Measurements from ENCODE around the gene GPR155. TPM values are rescaled to one million over a fixed set of nuclear protein-coding genes. Genes with fewer than 3 reads are reported as not detected.
"Not testable (repeated sequence)": the region's sequence is repeated elsewhere in the genome, so short reads cannot be mapped to it uniquely, and the experiment has no call there.

GPR155 gene
- total and polyA plus RNA-seq, 10 donors = 0.80 to 15.5 (median 10.3) TPM

DNA sequence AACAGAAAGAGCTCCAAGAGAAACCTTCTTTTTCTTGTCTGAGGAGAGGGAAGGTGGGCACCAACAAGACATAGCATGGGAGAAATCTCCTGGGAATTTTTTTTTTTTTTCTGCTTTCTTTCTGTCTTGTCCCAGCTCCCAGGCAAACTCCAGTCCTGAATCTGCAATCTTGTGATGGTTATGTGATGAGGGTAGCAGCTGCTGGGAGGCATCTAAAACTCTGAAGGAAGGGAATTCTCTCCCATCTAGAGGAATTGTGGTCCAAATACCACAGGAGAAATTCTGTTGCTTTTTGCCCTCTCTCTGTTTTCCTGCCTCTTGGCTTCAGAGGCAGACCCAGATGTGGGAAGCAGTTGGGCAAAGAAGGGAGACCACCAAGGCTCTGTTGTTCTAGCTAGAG lies 74.6 kb downstream of the GPR155 start:
- H3K9me3 ChIP-seq = no peaks in the 10 kb centered on the region
- H3K27ac ChIP-seq = no peak overlapping the region
- no peaks in the 10 kb centered on the region for H3K4me1 ChIP-seq
- no peak overlapping the region for H3K4me3 ChIP-seq
- no peaks in the 10 kb centered on the region for H3K27me3 ChIP-seq (replicated peaks in 1 of 7)
- TF ChIP-seq POLR2A (IDR thresholded peaks at IDR 0.05) (no peak), POLR2AphosphoS5 (IDR thresholded peaks at IDR 0.05) (no peak)
- TF ChIP-seq, protein P1, sequence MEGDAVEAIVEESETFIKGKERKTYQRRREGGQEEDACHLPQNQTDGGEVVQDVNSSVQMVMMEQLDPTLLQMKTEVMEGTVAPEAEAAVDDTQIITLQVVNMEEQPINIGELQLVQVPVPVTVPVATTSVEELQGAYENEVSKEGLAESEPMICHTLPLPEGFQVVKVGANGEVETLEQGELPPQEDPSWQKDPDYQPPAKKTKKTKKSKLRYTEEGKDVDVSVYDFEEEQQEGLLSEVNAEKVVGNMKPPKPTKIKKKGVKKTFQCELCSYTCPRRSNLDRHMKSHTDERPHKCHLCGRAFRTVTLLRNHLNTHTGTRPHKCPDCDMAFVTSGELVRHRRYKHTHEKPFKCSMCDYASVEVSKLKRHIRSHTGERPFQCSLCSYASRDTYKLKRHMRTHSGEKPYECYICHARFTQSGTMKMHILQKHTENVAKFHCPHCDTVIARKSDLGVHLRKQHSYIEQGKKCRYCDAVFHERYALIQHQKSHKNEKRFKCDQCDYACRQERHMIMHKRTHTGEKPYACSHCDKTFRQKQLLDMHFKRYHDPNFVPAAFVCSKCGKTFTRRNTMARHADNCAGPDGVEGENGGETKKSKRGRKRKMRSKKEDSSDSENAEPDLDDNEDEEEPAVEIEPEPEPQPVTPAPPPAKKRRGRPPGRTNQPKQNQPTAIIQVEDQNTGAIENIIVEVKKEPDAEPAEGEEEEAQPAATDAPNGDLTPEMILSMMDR (IDR thresholded peaks at IDR 0.05 in 8 of 11, conservative IDR thresholded peaks at IDR 0.05 in 3 of 11) = no peak
- peaks cover 0 to 48% (median 10%) of the 10 kb centered on the region in 6 donors for H3K36me3 ChIP-seq
- DNase-seq = no peak
- intact Hi-C loops (cut with DNase I; ENCODE audit: low total_unique reads) = no loop called here

DNA sequence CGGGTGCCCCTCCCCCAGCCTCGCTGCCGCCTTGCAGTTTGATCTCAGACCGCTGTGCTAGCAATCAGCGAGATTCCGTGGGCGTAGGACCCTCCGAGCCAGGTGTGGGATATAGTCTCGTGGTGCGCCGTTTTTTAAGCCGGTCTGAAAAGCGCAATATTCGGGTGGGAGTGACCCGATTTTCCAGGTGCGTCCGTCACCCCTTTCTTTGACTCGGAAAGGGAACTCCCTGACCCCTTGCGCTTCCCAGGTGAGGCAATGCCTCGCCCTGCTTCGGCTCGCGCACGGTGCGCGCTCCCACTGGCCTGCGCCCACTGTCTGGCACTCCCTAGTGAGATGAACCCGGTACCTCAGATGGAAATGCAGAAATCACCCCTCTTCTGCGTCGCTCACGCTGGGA lies 76.8 kb downstream of the GPR155 start:
- intact Hi-C loops (cut with DNase I; ENCODE audit: low total_unique reads); H3K4me1 ChIP-seq; H3K27ac ChIP-seq; DNase-seq; H3K27me3 ChIP-seq (replicated peaks in 1 of 7); H3K9me3 ChIP-seq: not testable (repeated sequence)
- Histone ChIP-seq H3K4me3 (peak overlapping the region in 1 of 8 donors; percentile 36), H3K36me3 (peaks cover 0 to 33% (median 10%) of the 10 kb centered on the region in 6 donors)
- WGBS, 5 donors = 79 to 100% (median 89%) methylated on average over 4 to 25 of the region's 31 CpGs

DNA sequence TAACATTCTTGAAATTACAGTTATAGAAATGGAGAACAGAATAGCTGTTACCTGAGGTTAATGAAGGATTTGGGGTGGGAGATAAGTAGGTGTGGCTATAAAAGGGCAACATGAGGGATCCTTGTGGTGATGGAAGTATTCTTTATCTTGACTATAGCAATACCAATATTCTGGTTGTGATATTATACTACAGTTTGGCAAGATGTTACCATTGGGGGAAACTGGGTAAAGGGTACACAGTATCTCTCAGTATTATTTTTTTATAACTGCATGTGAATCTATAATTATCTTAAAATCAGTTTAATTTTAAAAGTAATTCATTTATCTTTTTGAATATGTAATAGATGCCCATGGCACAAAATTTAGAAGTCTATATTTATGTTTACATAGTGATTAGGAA lies 83.2 kb downstream of the GPR155 start:
- H3K4me1 ChIP-seq = peaks cover 0 to 2% (median 0%) of the 10 kb centered on the region in 6 donors
- no peak overlapping the region for H3K4me3 ChIP-seq
- TF ChIP-seq, protein P1 (IDR thresholded peaks at IDR 0.05 in 8 of 11, conservative IDR thresholded peaks at IDR 0.05 in 3 of 11) = no peak
- TF ChIP-seq POLR2A (IDR thresholded peaks at IDR 0.05) (no peak), POLR2AphosphoS5 (IDR thresholded peaks at IDR 0.05) (no peak)
- intact Hi-C loops (cut with DNase I; ENCODE audit: low total_unique reads) = no loop called here
- no peaks in the 10 kb centered on the region for H3K9me3 ChIP-seq
- no peak overlapping the region for H3K27ac ChIP-seq
- H3K27me3 ChIP-seq (replicated peaks in 1 of 7) = no peaks in the 10 kb centered on the region
- peaks cover 0 to 45% (median 25%) of the 10 kb centered on the region in 6 donors for H3K36me3 ChIP-seq
- no peak for DNase-seq

DNA sequence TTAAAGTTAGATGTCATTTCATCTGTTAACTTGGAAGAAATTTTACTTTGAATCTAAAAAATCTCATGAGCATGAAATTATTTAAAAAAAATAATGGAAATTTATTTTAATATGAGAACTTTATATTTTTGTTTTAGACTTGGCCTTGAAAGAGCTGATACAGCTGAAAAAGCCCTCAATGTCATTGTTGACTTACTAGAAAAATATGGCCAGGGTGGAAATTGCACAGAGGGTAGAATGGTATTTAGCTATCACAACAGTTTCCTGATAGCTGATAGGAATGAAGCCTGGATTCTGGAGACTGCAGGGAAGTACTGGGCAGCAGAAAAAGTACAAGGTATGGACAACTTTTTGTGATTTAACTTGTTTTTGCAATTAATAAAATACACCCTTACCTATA lies 86.0 kb downstream of the GPR155 start:
- peaks cover 0 to 45% (median 25%) of the 10 kb centered on the region in 6 donors for H3K36me3 ChIP-seq
- intact Hi-C loops (cut with DNase I; ENCODE audit: low total_unique reads) = no loop called here
- TF ChIP-seq POLR2A (IDR thresholded peaks at IDR 0.05) (no peak), POLR2AphosphoS5 (IDR thresholded peaks at IDR 0.05) (no peak)
- TF ChIP-seq, protein P1 (IDR thresholded peaks at IDR 0.05 in 8 of 11, conservative IDR thresholded peaks at IDR 0.05 in 3 of 11) = no peak

DNA sequence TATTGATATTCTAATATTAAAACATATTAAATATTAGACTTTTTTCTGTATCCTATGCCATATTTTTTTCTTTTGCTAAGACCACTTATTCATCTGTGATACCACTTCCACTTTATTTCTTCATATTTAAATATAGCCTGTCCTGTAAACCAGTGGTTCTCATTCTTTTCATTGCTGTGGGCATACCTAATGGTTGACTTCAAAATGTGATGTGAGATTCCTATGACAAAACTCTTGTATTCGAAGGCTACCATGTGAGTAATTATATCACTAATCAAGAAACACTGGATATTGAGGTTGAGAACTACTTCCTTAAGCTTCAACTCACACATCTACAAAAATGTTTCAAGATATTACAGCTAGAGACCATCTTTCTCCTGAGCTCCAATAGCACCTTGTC lies 87.7 kb downstream of the GPR155 start:
- Histone ChIP-seq H3K27ac (no peak overlapping the region), H3K27me3 (replicated peaks in 1 of 7) (no peaks in the 10 kb centered on the region), H3K4me3 (no peak overlapping the region), H3K36me3 (peaks cover 0 to 45% (median 24%) of the 10 kb centered on the region in 6 donors), H3K9me3 (no peaks in the 10 kb centered on the region), H3K4me1 (peaks cover 7 to 36% (median 19%) of the 10 kb centered on the region in 6 donors)
- 88 to 97% (median 91%) methylated on average over 1 of the region's 1 CpG for WGBS, 5 donors
- no peak for DNase-seq
- intact Hi-C loops (cut with DNase I; ENCODE audit: low total_unique reads) = no loop called here
- TF ChIP-seq POLR2A (IDR thresholded peaks at IDR 0.05) (no peak), POLR2AphosphoS5 (IDR thresholded peaks at IDR 0.05) (no peak)
- TF ChIP-seq, protein P1 (IDR thresholded peaks at IDR 0.05 in 8 of 11, conservative IDR thresholded peaks at IDR 0.05 in 3 of 11) = no peak

More for the DNA sequence above, 86.0 kb downstream of the GPR155 start:
- DNase-seq = no peak
- Histone ChIP-seq H3K27ac (no peak overlapping the region), H3K27me3 (replicated peaks in 1 of 7) (no peaks in the 10 kb centered on the region), H3K4me1 (peaks cover 0 to 27% (median 11%) of the 10 kb centered on the region in 6 donors), H3K4me3 (no peak overlapping the region), H3K9me3 (no peaks in the 10 kb centered on the region)

All from spleen (tissue), 11 donors.